AG10803 (cell line): Measurements from ENCODE around the gene ACOXL.
"Not testable (repeated sequence)": the region's sequence is repeated elsewhere in the genome, so short reads cannot be mapped to it uniquely, and the experiment has no call there.

ENCODE experiments used
- DNase-seq: peaks from one replicate; pipeline ENCODE4 v3.0.0; 2010; ENCODE audit warnings: low read depth
- H3K4me3 ChIP-seq: 2 replicates; pipeline ENCODE4 v1.5.1; 2011; ENCODE audit warnings: mild to moderate bottlenecking, low read length, control low read depth
- TF ChIP-seq, protein P1 (sequence below): conservative IDR thresholded peaks from 2 replicates; pipeline ENCODE4 v1.5.1; 2011; ENCODE audit warnings: mild to moderate bottlenecking, low read length, control low read depth, inconsistent platforms

Gene ACOXL

DNA sequence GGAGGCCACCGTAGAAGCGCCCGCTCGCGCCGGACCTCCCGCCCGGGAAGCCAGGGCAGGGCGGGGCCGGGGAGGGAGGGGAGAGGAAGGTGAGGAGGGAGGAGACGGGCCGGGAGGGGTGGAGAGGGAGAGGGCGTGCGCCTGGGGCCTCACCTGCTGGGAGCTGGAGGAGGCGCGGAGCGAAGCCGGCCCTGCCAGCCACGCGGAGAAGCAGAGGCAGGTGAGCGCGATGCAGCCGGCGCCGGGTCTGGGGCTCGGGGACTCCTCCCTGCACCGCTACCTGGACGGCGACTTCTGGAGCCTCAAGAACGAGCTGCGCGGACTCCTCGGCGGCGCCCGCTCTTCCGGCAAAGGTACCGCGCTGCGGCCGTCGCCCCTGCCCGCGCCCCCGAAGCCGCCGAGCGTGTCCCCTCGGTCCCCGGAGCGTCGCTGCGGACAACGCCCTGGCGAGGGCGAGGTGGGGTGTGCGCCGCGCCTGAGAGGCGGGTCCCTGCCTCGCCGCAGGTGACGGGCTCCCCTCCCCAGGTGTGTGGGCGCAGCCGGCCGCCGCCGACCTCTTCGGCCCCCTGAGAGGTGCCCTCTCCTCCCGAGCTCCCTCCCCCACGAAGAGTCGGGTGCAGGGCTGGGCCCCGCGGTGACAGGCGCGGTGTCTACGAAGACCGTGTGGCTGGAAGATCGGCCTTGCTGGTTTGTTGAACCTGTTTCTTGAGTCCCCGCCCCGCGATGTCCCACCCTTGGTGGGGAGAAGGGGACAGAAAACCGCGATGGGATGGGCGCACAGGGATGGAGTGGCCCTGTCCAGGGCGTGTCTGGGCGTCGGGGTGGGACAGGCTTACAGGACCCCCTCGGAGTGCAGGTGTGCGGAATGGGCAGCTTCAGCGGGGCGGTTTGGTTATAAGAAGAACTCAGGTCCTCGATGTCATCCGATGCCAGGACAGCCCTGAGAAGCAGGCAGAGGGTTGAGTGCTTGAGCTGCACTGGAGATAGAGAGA is at the start of gene ACOXL:
Gene ACOXL, plus strand, starts transcription at position 152 of the 992 bp plus-strand sequence. CDS start 35,817 bp downstream, outside the sequence.
- H3K4me3 ChIP-seq: no peak within 1 kb of the TSS
- no peak for DNase-seq
- TF ChIP-seq, protein P1, sequence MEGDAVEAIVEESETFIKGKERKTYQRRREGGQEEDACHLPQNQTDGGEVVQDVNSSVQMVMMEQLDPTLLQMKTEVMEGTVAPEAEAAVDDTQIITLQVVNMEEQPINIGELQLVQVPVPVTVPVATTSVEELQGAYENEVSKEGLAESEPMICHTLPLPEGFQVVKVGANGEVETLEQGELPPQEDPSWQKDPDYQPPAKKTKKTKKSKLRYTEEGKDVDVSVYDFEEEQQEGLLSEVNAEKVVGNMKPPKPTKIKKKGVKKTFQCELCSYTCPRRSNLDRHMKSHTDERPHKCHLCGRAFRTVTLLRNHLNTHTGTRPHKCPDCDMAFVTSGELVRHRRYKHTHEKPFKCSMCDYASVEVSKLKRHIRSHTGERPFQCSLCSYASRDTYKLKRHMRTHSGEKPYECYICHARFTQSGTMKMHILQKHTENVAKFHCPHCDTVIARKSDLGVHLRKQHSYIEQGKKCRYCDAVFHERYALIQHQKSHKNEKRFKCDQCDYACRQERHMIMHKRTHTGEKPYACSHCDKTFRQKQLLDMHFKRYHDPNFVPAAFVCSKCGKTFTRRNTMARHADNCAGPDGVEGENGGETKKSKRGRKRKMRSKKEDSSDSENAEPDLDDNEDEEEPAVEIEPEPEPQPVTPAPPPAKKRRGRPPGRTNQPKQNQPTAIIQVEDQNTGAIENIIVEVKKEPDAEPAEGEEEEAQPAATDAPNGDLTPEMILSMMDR: no peak

DNA sequence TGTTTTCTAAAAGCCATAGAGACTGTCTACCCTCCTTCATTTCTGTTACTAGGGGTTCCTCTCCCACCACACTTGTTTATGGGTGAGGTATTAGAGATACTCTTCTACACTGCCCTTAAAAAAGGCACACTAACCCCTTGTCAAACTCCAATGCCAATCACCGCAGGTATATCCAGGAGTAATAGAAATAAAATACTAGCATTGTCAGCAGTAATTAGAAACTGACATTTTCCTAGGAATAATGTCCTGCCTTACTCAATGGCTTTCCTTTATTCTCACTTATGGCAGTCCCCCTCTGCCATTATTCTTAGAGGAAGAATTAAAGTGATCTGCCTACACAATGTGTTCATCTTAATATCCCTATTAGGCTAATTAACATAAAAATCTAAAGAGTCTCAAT is 49.5 kb upstream of the ACOXL start:
- TF ChIP-seq, protein P1: no peak
- DNase-seq: no peak
- no peak overlapping the region for H3K4me3 ChIP-seq

DNA sequence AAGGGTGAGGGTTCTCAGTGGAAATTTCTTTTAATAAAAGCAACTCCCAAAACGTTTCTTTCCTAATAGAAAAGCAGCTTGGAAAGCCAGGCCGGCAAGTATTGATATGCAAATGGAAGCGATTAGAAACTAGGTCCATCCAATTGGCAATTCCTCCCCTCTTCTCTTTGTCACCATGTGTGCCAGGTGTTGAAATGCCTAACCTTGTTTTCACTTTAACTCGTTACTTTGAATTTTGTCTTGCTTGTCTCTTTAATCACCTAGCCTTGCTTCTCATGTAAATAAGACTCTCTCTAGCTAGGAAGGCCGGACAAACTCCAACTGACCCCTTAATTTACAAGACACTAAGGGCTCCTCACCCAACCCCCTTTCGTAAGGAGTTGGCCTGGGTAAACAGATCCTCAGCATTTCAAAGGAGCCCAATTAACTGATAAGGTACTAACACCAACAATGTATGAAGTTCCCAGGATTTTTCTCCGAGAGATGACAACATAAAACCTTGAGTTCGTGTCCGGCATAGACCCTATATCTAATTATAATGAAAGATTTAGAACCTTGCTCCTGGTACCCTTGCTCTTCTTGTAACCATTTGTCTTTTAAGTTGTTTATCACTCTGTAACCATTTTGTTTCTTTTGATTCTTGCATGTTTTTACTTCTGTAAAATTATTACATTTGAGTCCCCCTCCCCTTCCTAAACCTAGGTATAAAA is 44.4 kb upstream of the ACOXL start:
- not testable (repeated sequence) for DNase-seq, H3K4me3 ChIP-seq

DNA sequence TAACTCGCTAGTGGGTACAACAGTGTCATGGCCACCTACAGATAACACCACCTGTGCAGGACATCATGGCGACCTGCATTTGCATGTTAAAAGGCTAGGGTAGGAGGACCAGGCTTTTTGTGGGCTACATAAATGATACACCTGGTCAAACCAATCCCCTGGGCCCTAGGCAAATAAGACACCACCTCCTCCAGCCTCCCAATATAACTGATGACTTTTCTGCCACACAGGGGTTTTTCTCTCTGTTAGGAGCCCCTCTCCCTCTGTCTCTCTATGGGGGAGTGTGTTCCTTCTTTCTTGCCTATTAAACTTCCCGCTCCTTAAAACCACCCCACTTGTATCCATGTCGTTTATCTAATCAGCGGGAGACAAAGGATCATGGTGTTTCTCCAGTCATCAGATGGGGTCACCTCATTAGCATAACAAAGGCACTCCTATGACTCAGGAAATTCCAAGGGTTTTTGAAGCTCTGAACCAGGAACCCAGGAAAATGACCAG is 43.7 kb upstream of the ACOXL start:
- H3K4me3 ChIP-seq: no peak overlapping the region

DNA sequence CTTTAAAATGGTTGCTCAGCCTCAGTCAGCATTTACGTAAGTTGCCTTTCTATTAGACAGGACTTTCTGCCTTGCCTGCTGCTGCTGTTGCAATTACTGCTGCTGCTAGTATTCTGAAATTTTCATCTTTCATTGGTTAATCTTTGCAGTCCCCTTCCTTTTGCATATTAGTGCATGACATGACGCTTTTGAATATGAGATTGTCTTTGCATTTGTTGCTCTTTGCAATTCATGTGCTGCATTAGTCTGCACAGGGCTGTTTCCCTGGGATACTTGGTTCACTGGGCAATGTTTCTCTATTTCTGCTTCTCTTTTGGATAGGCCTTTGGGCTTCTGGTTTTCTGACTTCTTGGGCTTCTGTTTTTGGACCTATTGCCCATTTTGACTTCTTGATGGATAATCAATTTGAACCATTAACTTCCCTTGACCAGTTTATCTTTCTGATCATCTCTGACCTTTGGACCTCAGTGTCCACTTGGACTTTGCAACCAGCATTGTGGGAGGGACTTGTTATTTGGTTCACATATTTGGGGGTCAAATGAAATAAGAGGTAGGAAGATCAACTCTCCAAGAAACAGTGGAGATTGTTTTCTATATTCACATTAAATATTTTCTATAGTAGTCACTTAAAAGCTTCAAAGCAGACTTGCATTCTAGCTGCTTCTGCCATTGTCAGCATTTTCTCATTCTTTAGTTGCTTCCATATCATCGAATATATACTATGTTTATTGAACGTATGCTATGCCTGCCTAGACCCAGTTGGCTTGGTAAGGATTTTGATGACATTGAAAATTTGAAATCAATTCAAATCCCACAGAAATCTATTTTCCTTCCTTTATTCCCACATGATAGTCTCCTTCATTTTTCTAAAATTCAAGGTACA is 42.0 kb upstream of the ACOXL start:
- H3K4me3 ChIP-seq: no peak overlapping the region
- TF ChIP-seq, protein P1: no peak
- no peak for DNase-seq

More for the DNA sequence above, 43.7 kb upstream of the ACOXL start:
- no peak for DNase-seq
- TF ChIP-seq, protein P1: no peak

DNA sequence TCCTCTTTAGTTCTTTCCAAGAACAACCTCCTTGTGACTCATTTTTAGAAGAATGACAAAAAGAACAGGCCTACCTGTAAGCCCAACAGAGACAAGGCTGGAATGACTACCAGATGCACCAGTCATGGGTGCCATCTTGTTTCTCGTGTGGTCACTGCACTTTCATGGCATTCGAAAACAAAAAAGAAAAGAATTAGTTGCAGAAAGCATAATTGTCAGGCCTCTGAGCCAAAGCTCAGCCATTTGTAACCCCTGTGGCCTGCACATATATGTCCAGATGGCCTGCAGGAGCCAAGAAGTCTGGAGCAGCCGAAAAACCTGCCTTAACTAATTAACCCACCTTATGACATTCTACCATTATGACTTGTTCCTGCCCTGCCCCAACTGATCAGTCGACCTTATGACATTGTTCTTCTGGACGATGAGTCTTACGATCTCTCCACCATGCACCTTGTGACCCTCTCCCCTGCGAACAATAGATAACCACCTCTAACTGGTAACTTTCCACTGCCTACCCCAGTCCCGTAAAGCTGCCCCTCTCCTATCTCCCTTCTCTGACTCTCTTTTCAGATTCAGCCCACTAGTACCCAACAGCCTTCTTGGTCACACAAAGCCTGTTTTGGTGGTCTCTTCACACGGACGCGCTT is 40.6 kb upstream of the ACOXL start:
- TF ChIP-seq, protein P1: no peak
- no peak overlapping the region for H3K4me3 ChIP-seq
- no peak for DNase-seq

DNA sequence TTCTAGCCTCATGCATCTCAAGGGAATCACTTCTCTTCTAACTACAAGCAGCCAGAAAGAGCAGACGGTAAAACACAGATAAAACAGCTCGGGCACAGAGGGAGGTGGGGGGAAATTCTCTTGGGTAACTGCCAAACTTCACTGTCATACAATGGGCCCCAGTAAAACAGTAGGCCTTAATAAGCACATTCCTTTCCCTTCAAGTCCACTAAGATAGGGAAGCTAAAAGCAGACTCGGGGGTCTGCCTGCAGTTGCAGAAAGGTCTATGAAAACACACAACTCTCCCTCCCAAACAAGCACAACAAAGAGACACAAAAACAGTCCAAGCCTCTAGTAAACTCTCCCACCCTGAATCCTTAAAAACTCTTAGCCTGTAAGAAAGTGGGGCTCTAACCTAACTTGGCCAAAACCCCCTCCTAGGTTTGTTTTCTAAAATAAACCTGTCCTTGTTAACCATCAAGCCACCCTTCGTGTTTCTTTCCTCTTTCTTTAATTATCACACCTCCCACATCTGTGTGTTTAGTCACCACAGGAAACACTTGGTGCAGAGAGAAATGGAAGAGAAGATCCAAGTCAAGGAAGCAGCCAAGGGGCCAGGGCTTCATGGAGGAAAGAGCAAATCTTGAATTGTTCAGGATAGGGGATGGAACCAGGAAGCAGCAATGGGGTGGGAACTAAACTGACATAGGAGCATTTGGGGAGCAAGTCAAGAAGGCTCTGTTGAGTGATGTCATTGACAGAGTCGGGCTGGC is 37.1 kb upstream of the ACOXL start:
- H3K4me3 ChIP-seq, DNase-seq: not testable (repeated sequence)

DNA sequence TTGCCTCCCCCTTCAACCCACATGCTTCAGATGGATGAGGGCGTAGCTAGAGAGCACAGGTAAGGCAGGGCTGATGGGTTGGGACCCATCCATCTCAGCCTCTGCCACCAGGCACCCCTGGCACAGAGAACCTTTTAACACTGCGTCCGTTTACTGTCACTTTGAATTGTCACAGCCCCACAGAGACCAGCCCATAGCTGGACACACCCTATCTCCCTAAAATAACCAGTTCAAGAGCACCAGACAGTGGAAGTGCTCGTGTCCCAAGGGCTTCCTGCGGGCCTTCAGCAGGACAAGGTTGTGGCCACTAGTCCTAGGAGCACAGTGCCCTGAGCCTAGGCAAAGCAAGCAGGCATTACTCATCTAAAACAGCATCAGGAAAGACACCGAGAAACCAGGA is 34.1 kb upstream of the ACOXL start:
- DNase-seq, H3K4me3 ChIP-seq: not testable (repeated sequence)
